MM.1S (cell line): ENCODE measurements around the gene HOXA6.

Experiments
- DNase-seq: peaks from one replicate; pipeline ENCODE4 v3.0.0-alpha.2; 2015
- H2AFZ ChIP-seq: fragments of 300-600 bp; sonication (generic); 2 replicates; pipeline ENCODE4 v1.6.0; 2016; ENCODE audit warnings: antibody characterized with exemption, low read length
- H3F3A ChIP-seq: fragments of 300-600 bp; sonication (generic); 2 replicates; pipeline ENCODE4 v1.6.1; 2016; ENCODE audit warnings: mild to moderate bottlenecking, antibody characterized with exemption, low read length, moderate library complexity, mixed read lengths; ENCODE audit not compliant: insufficient read depth
- H3K27ac ChIP-seq: fragments of 300-600 bp; sonication (generic); 2 replicates; pipeline ENCODE4 v1.5.1; 2016; ENCODE audit warnings: mild to moderate bottlenecking, low read length
- H3K27me3 ChIP-seq: fragments of 300-600 bp; sonication (generic); replicated peaks from 2 replicates; pipeline ENCODE4 v1.6.0; 2016; ENCODE audit warnings: low read length; ENCODE audit not compliant: insufficient read depth
- H3K36me3 ChIP-seq: fragments of 300-600 bp; sonication (generic); replicated peaks from 2 replicates; pipeline ENCODE4 v1.6.1; 2016; ENCODE audit warnings: mild to moderate bottlenecking, low read length, mixed read lengths; ENCODE audit not compliant: insufficient read depth
- H3K4me1 ChIP-seq: fragments of 300-600 bp; sonication (generic); 2 replicates; pipeline ENCODE4 v1.6.1; 2016; ENCODE audit warnings: low read length, mixed read lengths
- H3K4me2 ChIP-seq: fragments of 300-600 bp; sonication (generic); 2 replicates; pipeline ENCODE4 v1.6.0; 2016; ENCODE audit warnings: low read depth, low read length
- H3K4me3 ChIP-seq: fragments of 300-600 bp; sonication (generic); 2 replicates; pipeline ENCODE4 v1.5.1; 2016; ENCODE audit warnings: low read length, mixed read lengths
- H3K79me2 ChIP-seq: fragments of 300-600 bp; sonication (generic); 2 replicates; pipeline ENCODE4 v1.6.1; 2016; ENCODE audit warnings: mixed run types, low read length, mixed read lengths
- H3K9ac ChIP-seq: fragments of 300-600 bp; sonication (generic); 2 replicates; pipeline ENCODE4 v1.6.1; 2016; ENCODE audit warnings: low read length, mixed read lengths
- H3K9me2 ChIP-seq: fragments of 300-600 bp; sonication (generic); replicated peaks from 2 replicates; pipeline ENCODE4 v1.6.1; 2016; ENCODE audit warnings: mild to moderate bottlenecking, low read length, mixed read lengths; ENCODE audit not compliant: insufficient read depth
- H3K9me3 ChIP-seq: fragments of 300-600 bp; sonication (generic); replicated peaks from 2 replicates; pipeline ENCODE4 v1.6.1; 2016; ENCODE audit warnings: mild to moderate bottlenecking, low read length, mixed read lengths; ENCODE audit not compliant: insufficient read depth
- H4K20me1 ChIP-seq: fragments of 300-600 bp; sonication (generic); 2 replicates; pipeline ENCODE4 v1.6.1; 2016; ENCODE audit warnings: mild to moderate bottlenecking, low read length, moderate library complexity, mixed read lengths; ENCODE audit not compliant: insufficient read depth
- CTCF ChIP-seq: fragments of 300-600 bp; sonication (generic); IDR thresholded peaks from 2 replicates; pipeline ENCODE4 v1.5.1; 2016; ENCODE audit warnings: antibody characterized with exemption, low read length, mixed read lengths
- EZH2 ChIP-seq: fragments of 300-600 bp; sonication (generic); optimal IDR thresholded peaks from 2 replicates; pipeline ENCODE3; 2017; ENCODE audit warnings: low read depth, mild to moderate bottlenecking, antibody characterized with exemption, low read length, mixed read lengths
- EZH2phosphoT487 ChIP-seq: fragments of 300-600 bp; sonication (generic); IDR thresholded peaks from 2 replicates; pipeline ENCODE4 v1.6.1; 2018; ENCODE audit warnings: antibody characterized with exemption, low read length

Gene HOXA6

GRCh38 chr7:27156916-27157701, 9.5 kb upstream of the HOXA6 start:
- H3K27me3 ChIP-seq = peaks cover 91% of the 10 kb centered on the region
- H3K9me2 ChIP-seq = no peaks in the 10 kb centered on the region
- H3K4me1 ChIP-seq = peaks cover 4% of the 10 kb centered on the region; the same call in 1 of the 2 replicates
- H3K27ac ChIP-seq = no peak overlapping the region
- no peak overlapping the region for H2AFZ ChIP-seq
- H3K4me3 ChIP-seq = no peak overlapping the region
- TF ChIP-seq EZH2phosphoT487 = no peak
- TF ChIP-seq CTCF = no peak
- no peak for TF ChIP-seq EZH2
- H3K9ac ChIP-seq = no peak overlapping the region
- H3K79me2 ChIP-seq = no peaks in the 10 kb centered on the region
- no peaks in the 10 kb centered on the region for H3F3A ChIP-seq
- no peak overlapping the region for H3K4me2 ChIP-seq
- H3K9me3 ChIP-seq = no peaks in the 10 kb centered on the region
- no peaks in the 10 kb centered on the region for H4K20me1 ChIP-seq
- no peak for DNase-seq
- H3K36me3 ChIP-seq = no peaks in the 10 kb centered on the region

- peak within 1 kb of the TSS; percentile 52 for H3K4me2 ChIP-seq
- H3F3A ChIP-seq = no peaks in the 10 kb centered on the region
- no peaks in the 10 kb centered on the region for H3K9me3 ChIP-seq
- H3K4me1 ChIP-seq = peaks cover 7% of the 10 kb centered on the region; the same call in 1 of the 2 replicates
- TF ChIP-seq EZH2 (no peak), CTCF (no peak), EZH2phosphoT487 (no peak)
- no peak within 1 kb of the TSS for H2AFZ ChIP-seq
- peak within 1 kb of the TSS; percentile 37; the same call in 1 of the 2 replicates for H3K4me3 ChIP-seq
- H3K79me2 ChIP-seq = no peaks in the 10 kb centered on the region
- no peak within 1 kb of the TSS for H3K27ac ChIP-seq
- DNase-seq = no peak
- no peaks in the 10 kb centered on the region for H4K20me1 ChIP-seq
- H3K36me3 ChIP-seq = no peaks in the 10 kb centered on the region
- H3K9me2 ChIP-seq = no peaks in the 10 kb centered on the region
- no peak within 1 kb of the TSS for H3K9ac ChIP-seq
- H3K27me3 ChIP-seq = peaks cover 92% of the 10 kb centered on the region
These were observed 8.9 kb upstream of the HOXA6 start, which contains the start of gene HOXA7 for GRCh38 chr7:27156508-27156898. Gene HOXA7, minus strand, starts transcription at chr7:27156675. Its CDS starts 130 bp downstream, at chr7:27156545.

GRCh38 chr7:27155816-27156507, 8.4 kb upstream of the HOXA6 start:
- H3F3A ChIP-seq = no peaks in the 10 kb centered on the region
- no peak overlapping the region for H2AFZ ChIP-seq
- no peak for TF ChIP-seq CTCF
- no peak for TF ChIP-seq EZH2
- no peak for TF ChIP-seq EZH2phosphoT487
- H3K79me2 ChIP-seq = no peaks in the 10 kb centered on the region
- peak overlapping the region; percentile 52 for H3K4me2 ChIP-seq
- no peaks in the 10 kb centered on the region for H3K9me3 ChIP-seq
- peaks cover 97% of the 10 kb centered on the region for H3K27me3 ChIP-seq
- no peak overlapping the region for H3K27ac ChIP-seq
- peaks cover 11% of the 10 kb centered on the region; the same call in 1 of the 2 replicates for H3K4me1 ChIP-seq
- no peak overlapping the region for H3K9ac ChIP-seq
- peak overlapping the region; percentile 37; the same call in 1 of the 2 replicates for H3K4me3 ChIP-seq
- H3K36me3 ChIP-seq = no peaks in the 10 kb centered on the region
- H4K20me1 ChIP-seq = no peaks in the 10 kb centered on the region
- no peak for DNase-seq
- no peaks in the 10 kb centered on the region for H3K9me2 ChIP-seq
